Heart left ventricle (tissue), 16 donors: ENCODE results near the gene CXorf58. TPM values are rescaled to one million over a fixed set of nuclear protein-coding genes. Genes with fewer than 3 reads are reported as not detected.
A peak's percentile ranks its signal among the peaks of the same experiment; 100 is the strongest.
"Not testable (repeated sequence)": the region's sequence is repeated elsewhere in the genome, so short reads cannot be mapped to it uniquely, and the experiment has no call there.

ENCODE experiments used
- ATAC-seq, 4 donors: fragments of 200-7000 bp; cut with Tn5 transposase; one replicate each; pipeline ENCODE4 v1.9.1; 2020 to 2022; ENCODE audit warnings: moderate library complexity in 4 of 4, mild to moderate bottlenecking in 3 of 4, moderate number of reproducible peaks in 1 of 4
- DNase-seq, 5 donors: peaks; one replicate each; pipeline ENCODE4 v3.0.0-alpha.2; 2020
- H3K27ac ChIP-seq, 12 donors: fragments of 200-600 bp; sonication (generic) in 4 of 12; one replicate each; pipeline versions ENCODE4 v1.5.0 to v1.8.0; 2016 to 2022; ENCODE audit warnings: mild to moderate bottlenecking in 2 of 12
- H3K27me3 ChIP-seq, 9 donors: fragments of 200-600 bp; sonication (generic) in 2 of 9; one replicate each; pipeline versions ENCODE4 v1.5.1 to v1.8.0; 2016 to 2022; ENCODE audit warnings: mild to moderate bottlenecking in 3 of 9
- H3K36me3 ChIP-seq, 9 donors: fragments of 200-600 bp; sonication (generic) in 2 of 9; one replicate each; pipeline versions ENCODE4 v1.5.0 to v1.8.0; 2018 to 2022; ENCODE audit warnings: mild to moderate bottlenecking in 2 of 9
- H3K4me1 ChIP-seq, 12 donors: fragments of 200-600 bp; sonication (generic) in 4 of 12; one replicate each; pipeline versions ENCODE4 v1.5.0 to v1.8.0; 2016 to 2022; ENCODE audit warnings: mild to moderate bottlenecking in 3 of 12
- H3K4me3 ChIP-seq, 12 donors: fragments of 200-600 bp; sonication (generic) in 4 of 12; one replicate each; pipeline versions ENCODE4 v1.5.0 to v1.8.0; 2017 to 2022; ENCODE audit warnings: mild to moderate bottlenecking in 9 of 12, moderate library complexity in 4 of 12
- H3K9me3 ChIP-seq, 12 donors: fragments of 200-600 bp; sonication (generic) in 4 of 12; one replicate each; pipeline versions ENCODE4 v1.5.0 to v1.8.0; 2016 to 2022; ENCODE audit warnings: mild to moderate bottlenecking in 1 of 12
- POLR2A ChIP-seq, 2 donors: fragments of 450-650 bp; IDR thresholded peaks; one replicate each; pipeline ENCODE4 v1.6.1; 2017; ENCODE audit warnings: antibody characterized with exemption in 2 of 2, mild to moderate bottlenecking in 2 of 2, moderate library complexity in 2 of 2
- WGBS, 4 donors: extraction: QIAGEN DNeasy Blood & Tissue Kit in 2 of 4; methylation state at CpG; one replicate each; pipeline versions ENCODE4 v1.1.5 to v1.1.7; 2013 to 2018; 5-methylcytosine and 5-hydroxymethylcytosine counted together
- intact Hi-C, 10 donors: fragments of 100-400 bp; cut with DNase I; formaldehyde crosslinking; loops; one replicate each; pipeline versions ENCODE4 v1.11.1 to v1.14.2; 2022
- long read RNA-seq, 3 donors: library from polyadenylated mRNA; unstranded; transcript quantifications; one replicate each; pipeline ENCODE4 v2.0.0, GENCODE V29; 2020 to 2021
- polyA plus RNA-seq, 2 donors: library from polyadenylated mRNA; stranded (reverse); fragments of 200-250 nt; gene quantifications; one replicate each; pipeline ENCODE4 v1.2.3, GENCODE V29; 2013
- total RNA-seq, 9 donors: library from RNA; depleted of rRNA in 2 of 9; stranded (reverse); fragments of >200 nt in 2 of 9; fragmentation: NEBNext Ultra II Directional in 3 of 9; extraction: Animal tissue kit (Norgen Biotek cat#: 25700) in 3 of 9; gene quantifications; one replicate each; pipeline versions ENCODE4 v1.1.0 to v1.2.4, GENCODE V29; 2016 to 2023
- TF ChIP-seq, protein P1 (sequence below), 12 donors: fragments of 200-600 bp; sonication (generic) in 4 of 12; IDR thresholded peaks; one replicate each; pipeline versions ENCODE4 v1.5.0 to v1.8.0; 2018 to 2022; ENCODE audit warnings: antibody characterized with exemption in 12 of 12, mild to moderate bottlenecking in 5 of 12
- donor health status: ischemic (EF 13 %, LVEDD 7.1; RV severe dilation, severe dysfunction).
- donor health status: healthy with polysubstance abuse.
- donor health status: DM: no; HTN: yes; CAD: no.
- donor health status: DM: no; HTN: no; CAD: no.
- donor health status: ischemic (EF 25% LVEDD 6.9; RV normal size, moderate dysfunction).
- donor health status: ischemic (EF 25% LVEDD 5.7; RV mildly dilated, moderate dysfunction).
- donor health status: healthy.
- donor health status: DM: yes; HTN: yes; CAD: no.
- donor health status: ischemic (EF 35%, LVEDD 5.7; RV mildly dilated, moderate dysfunction).
- donor health status: nonischemic (EF 11% LVEDD 7.7; RV severe dilation, severe dysfunction).
- donor health status: DM: yes; HTN: yes; CAD: no.
- donor health status: PGD.
- donor health status: ischemic (EF 29% LVEDD 5.4; RV normal size, mild dysfunction).
- donor health status: nonischemic (EF 23%, LVEDD 6.1; RV moderate dilation, normal function).

The CXorf58 gene, protein sequence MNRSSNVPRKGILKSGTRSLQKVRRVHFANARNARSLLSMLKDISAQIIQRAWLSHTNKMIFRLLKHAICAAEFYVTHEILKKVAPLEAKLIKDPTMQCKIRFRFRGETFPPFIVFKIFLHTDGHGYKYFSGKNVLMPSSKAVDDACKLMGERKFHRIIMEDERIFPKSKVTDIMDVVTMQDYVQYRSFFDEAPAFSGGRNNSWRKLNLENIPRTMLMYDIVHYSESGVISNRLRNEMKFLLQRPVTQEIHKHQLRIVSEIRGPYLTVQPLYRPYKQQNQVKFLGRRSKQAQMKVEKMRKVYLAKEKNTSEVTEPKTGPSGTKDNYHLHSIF
- total RNA-seq, result under 1 TPM in 4 of 9 donors, not detected in 5; 0.16 to 0.30 (median 0.24) TPM
- under 1 TPM; 0.10 to 0.23 TPM for polyA plus RNA-seq
- long read RNA-seq, donor 1, result 0 reads
- long read RNA-seq, donor 2, result 0 reads
- long read RNA-seq, donor 3, result 0 reads

DNA sequence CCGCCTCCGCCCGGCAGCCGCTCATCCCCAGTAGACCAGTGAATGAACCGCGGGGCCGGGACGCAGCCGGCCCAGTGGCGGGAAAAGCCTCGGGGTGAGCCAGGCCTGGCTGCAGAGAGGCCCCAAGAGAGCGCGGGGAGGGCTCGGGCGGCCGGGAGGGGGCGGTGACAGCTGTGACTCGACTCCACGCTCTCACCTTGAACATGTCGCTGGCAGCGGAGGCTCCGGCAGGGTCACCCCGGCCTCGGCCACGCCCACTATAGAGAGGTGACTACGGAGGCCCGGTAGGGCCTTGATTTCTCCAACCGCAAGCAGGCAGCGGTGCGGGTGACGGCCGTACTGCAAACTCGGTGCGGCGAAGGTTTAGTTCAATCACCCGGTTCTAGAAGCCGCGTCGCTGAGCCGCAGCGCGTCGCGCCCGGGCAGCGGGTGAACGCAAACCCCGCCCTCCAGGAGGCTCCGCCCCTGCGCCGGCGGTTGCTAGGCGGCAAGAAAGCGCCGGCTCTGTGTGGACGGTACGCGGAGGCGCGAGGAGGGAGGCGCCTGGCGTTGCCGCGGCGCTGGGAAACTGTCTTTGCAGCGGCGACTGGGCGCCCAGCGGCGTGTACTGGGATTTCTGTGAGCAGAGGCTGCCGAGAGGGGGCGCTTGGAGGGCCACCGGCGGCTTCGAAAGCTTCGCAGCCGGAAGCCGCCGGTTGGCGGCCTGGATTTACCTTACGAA, at the start of gene CXorf58, which contains the start of gene APOO:
Gene CXorf58 (plus strand): TSS at position 509 of the 721 bp plus-strand sequence. CDS start 2,297 bp downstream, outside the sequence.
Gene APOO (minus strand): TSS at position 441 of the 721 bp plus-strand sequence. CDS start 236 bp downstream, at position 205.
- 1 to 38% (median 19%) methylated on average over 21 to 81 of the region's 81 CpGs for WGBS, 4 donors
- Histone ChIP-seq H3K27ac (peak within 1 kb of the TSS; percentile 80 to 96 (median 89)), H3K4me1 (peaks cover 0 to 16% (median 2%) of the 10 kb centered on the region in 12 donors), H3K36me3 (no peaks in the 10 kb centered on the region), H3K4me3 (peak within 1 kb of the TSS; percentile 32 to 92 (median 68)), H3K9me3 (no peaks in the 10 kb centered on the region), H3K27me3 (peaks cover 0 to 24% (median 0%) of the 10 kb centered on the region in 9 donors)
- peak in 1 of 2 donors; percentile 45 for TF ChIP-seq POLR2A (IDR thresholded peaks at IDR 0.05)
- TF ChIP-seq, protein P1, sequence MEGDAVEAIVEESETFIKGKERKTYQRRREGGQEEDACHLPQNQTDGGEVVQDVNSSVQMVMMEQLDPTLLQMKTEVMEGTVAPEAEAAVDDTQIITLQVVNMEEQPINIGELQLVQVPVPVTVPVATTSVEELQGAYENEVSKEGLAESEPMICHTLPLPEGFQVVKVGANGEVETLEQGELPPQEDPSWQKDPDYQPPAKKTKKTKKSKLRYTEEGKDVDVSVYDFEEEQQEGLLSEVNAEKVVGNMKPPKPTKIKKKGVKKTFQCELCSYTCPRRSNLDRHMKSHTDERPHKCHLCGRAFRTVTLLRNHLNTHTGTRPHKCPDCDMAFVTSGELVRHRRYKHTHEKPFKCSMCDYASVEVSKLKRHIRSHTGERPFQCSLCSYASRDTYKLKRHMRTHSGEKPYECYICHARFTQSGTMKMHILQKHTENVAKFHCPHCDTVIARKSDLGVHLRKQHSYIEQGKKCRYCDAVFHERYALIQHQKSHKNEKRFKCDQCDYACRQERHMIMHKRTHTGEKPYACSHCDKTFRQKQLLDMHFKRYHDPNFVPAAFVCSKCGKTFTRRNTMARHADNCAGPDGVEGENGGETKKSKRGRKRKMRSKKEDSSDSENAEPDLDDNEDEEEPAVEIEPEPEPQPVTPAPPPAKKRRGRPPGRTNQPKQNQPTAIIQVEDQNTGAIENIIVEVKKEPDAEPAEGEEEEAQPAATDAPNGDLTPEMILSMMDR (IDR thresholded peaks at IDR 0.05), result peak; percentile 66 to 90 (median 72)
- DNase-seq (peak; percentile 90 to 96 (median 92)), ATAC-seq (peak; percentile 91 to 98 (median 96))
- intact Hi-C loops, result loop anchor here in 9 of 10 donors (1.0 to 10.0 kb wide), 11 partner anchors 115 to 240 kb away; partner anchors contain the start of genes EIF2S3 (in 9 of the 9), KLHL15 (in 3 of the 9), ACOT9 (in 1 of the 9) and PRDX4 (in 1 of the 9)

DNA sequence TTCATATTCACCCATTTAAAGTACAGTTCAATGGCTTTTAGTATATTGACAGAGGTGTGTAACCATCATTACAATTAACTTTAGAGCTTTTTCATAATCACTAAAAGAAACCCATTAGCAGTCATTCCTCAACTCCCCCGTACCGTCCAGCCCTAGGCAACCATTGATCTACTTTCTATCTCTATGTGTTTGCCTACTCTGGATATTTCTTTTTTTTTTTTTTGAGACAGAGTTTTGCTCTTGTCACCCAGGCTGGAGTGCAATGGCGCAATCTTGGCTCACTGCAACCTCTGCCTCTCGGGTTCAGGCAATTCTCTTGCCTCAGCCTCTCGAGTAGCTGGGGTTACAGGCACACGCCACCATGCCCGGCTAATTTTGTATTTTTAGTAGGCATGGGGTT, 48.6 kb upstream of the CXorf58 start:
- not testable (repeated sequence) for DNase-seq, ATAC-seq, H3K27me3 ChIP-seq, H3K27ac ChIP-seq, H3K4me1 ChIP-seq, H3K9me3 ChIP-seq, H3K4me3 ChIP-seq
- peaks cover 0 to 12% (median 0%) of the 10 kb centered on the region in 9 donors for H3K36me3 ChIP-seq
- 92 to 96% (median 94%) methylated on average over 7 of the region's 7 CpGs for WGBS, 4 donors
- intact Hi-C loops, result loop anchor here in 2 of 10 donors (10.0 kb wide), 1 partner anchor 54 kb away; no protein-coding TSS in a partner anchor

DNA sequence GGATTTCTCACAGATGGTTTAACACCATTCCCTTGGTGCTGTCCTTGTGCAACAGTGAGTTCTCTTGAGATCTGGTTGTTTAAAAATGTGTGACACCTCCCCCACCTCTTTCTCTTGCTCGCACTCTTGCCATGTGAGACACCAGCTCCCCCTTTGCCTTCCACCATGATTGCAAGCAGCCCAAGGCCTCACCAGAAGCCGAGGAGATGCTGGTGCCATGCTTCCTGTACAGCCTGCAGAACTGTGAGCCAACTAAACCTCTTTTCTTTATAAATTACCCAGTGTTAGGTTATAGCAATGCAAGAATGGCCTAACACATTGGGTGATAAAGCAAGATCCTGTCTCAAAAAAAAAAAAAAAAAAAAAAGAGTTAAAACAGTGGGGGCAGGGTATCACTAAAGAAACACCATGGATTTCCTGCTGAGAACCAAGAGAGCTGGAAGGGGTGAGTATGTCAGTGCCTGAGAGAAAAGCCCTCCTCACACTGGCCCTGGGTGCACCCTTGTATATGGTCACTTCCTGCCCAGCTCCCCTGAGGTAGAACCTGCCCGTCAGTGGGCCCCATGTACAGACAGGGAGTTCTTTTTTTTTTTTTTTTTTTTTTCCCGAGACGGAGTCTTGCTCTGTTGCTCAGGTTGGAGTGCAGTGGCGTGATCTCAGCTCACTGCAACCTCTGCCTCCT, 46.5 kb upstream of the CXorf58 start:
- 80 to 92% (median 89%) methylated on average over 4 to 6 of the region's 6 CpGs for WGBS, 4 donors
- H3K27ac ChIP-seq, result no peak overlapping the region

DNA sequence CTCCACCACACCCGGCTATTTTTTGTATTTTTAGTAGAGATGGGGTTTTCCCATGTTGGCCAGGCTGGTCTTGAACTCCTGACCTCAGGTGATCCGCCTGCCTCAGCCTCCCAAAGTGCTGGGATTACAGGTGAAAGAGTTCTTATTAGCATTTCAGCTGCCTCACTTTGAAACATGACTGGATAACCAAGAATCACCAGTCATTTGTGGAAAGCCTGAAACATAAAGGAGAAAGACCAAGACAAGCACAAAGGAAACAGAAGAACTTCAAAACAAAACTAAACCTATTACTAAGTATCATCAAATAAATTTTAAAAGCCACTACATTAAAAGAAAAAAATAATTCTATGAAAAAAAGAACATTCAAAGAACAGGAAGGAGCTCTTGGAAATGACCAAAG, 45.9 kb upstream of the CXorf58 start:
- WGBS, 4 donors, result 79 to 94% (median 84%) methylated on average over 2 of the region's 2 CpGs
- not testable (repeated sequence) for H3K27ac ChIP-seq, ATAC-seq

More for the DNA sequence above, 46.5 kb upstream of the CXorf58 start:
- intact Hi-C loops, result no loop called here
- ATAC-seq, result no peak
- H3K9me3 ChIP-seq, result no peaks in the 10 kb centered on the region
- peaks cover 0 to 17% (median 0%) of the 10 kb centered on the region in 9 donors for H3K36me3 ChIP-seq
- H3K4me3 ChIP-seq, result no peak overlapping the region
- no peak for DNase-seq
- peaks cover 0 to 4% (median 0%) of the 10 kb centered on the region in 9 donors for H3K27me3 ChIP-seq
- TF ChIP-seq POLR2A (IDR thresholded peaks at IDR 0.05), result no peak
- TF ChIP-seq, protein P1 (IDR thresholded peaks at IDR 0.05), result no peak
- no peaks in the 10 kb centered on the region for H3K4me1 ChIP-seq

More for the DNA sequence above, 45.9 kb upstream of the CXorf58 start:
- peaks cover 0 to 18% (median 0%) of the 10 kb centered on the region in 9 donors for H3K36me3 ChIP-seq
- H3K27me3 ChIP-seq, DNase-seq, H3K9me3 ChIP-seq, intact Hi-C loops, H3K4me3 ChIP-seq, H3K4me1 ChIP-seq: not testable (repeated sequence)
